Right atrium auricular region (tissue), 2 donors: Measurements from ENCODE around the gene SOCS6. TPM values are rescaled to one million over a fixed set of nuclear protein-coding genes. Genes with fewer than 3 reads are reported as not detected.

Source experiments
- DNase-seq: peaks from one replicate; pipeline ENCODE4 v3.0.0-alpha.2; 2019; ENCODE audit warnings: low spot score
- H3K27ac ChIP-seq, 2 donors: fragments of 200-600 bp; sonication (generic); 1 replicate in 1 of 2; 2 replicates in 1 of 2; pipeline ENCODE4 v1.5.1; 2016 to 2019
- H3K27me3 ChIP-seq, 2 donors: fragments of 200-600 bp; sonication (generic); one replicate each; pipeline versions ENCODE4 v1.5.1 to v1.6.0; 2017 to 2019
- H3K36me3 ChIP-seq: fragments of 200-600 bp; sonication (generic); one replicate; pipeline ENCODE4 v1.5.1; 2016
- H3K4me1 ChIP-seq, 2 donors: fragments of 200-600 bp; sonication (generic); one replicate each; pipeline versions ENCODE4 v1.5.1 to v1.6.0; 2017 to 2019
- H3K4me3 ChIP-seq, 2 donors: fragments of 200-600 bp; sonication (generic); 1 replicate in 1 of 2; 2 replicates in 1 of 2; pipeline ENCODE4 v1.5.1; 2017 to 2019; ENCODE audit warnings: mild to moderate bottlenecking in 1 of 2, moderate library complexity in 1 of 2
- H3K9me3 ChIP-seq, 2 donors: fragments of 200-600 bp; sonication (generic); one replicate each; pipeline ENCODE4 v1.5.1; 2019
- CTCF ChIP-seq, 2 donors: fragments of 200-600 bp; sonication (generic); IDR thresholded peaks; one replicate each; pipeline ENCODE4 v1.5.1; 2019; ENCODE audit warnings: antibody characterized with exemption in 2 of 2
- total RNA-seq, 2 donors: library from RNA; depleted of rRNA; stranded (reverse); fragments of >200 nt; gene quantifications; one replicate each; pipeline ENCODE4 v1.1.0, GENCODE V29; 2016

SOCS6 gene
- total RNA-seq, 2 donors from 2014 or later, result 16.2 to 18.7 TPM

GRCh38 chr18:70284976-70285620 is 3.7 kb upstream of the SOCS6 start:
- no peaks in the 10 kb centered on the region for H3K36me3 ChIP-seq
- peaks cover 0 to 2% of the 10 kb centered on the region in 2 donors for H3K9me3 ChIP-seq
- peaks cover 0 to 4% of the 10 kb centered on the region in 2 donors for H3K4me1 ChIP-seq
- H3K4me3 ChIP-seq, result no peak overlapping the region
- no peak overlapping the region for H3K27ac ChIP-seq
- TF ChIP-seq CTCF (IDR thresholded peaks at IDR 0.05), result no peak
- H3K27me3 ChIP-seq, result no peaks in the 10 kb centered on the region
- no peak for DNase-seq

- no peaks in the 10 kb centered on the region for H3K27me3 ChIP-seq
- no peak overlapping the region for H3K4me3 ChIP-seq
- no peak for TF ChIP-seq CTCF (IDR thresholded peaks at IDR 0.05)
- no peak overlapping the region for H3K27ac ChIP-seq
- H3K36me3 ChIP-seq, result no peaks in the 10 kb centered on the region
- peaks cover 0 to 28% of the 10 kb centered on the region in 2 donors for H3K4me1 ChIP-seq
- no peak for DNase-seq
- H3K9me3 ChIP-seq, result no peaks in the 10 kb centered on the region
Observed at GRCh38 chr18:70287731-70288130, 1.1 kb upstream of the SOCS6 start.

GRCh38 chr18:70288171-70288850 is 534 bp upstream of the SOCS6 start:
- Histone ChIP-seq H3K27ac (peak overlapping the region; percentile 84 to 90), H3K4me3 (peak overlapping the region; percentile 77 to 85), H3K9me3 (no peaks in the 10 kb centered on the region), H3K4me1 (peaks cover 0 to 34% of the 10 kb centered on the region in 2 donors), H3K27me3 (no peaks in the 10 kb centered on the region), H3K36me3 (no peaks in the 10 kb centered on the region)
- DNase-seq, result no peak
- no peak for TF ChIP-seq CTCF (IDR thresholded peaks at IDR 0.05)

- H3K4me1 ChIP-seq, result peaks cover 0 to 47% of the 10 kb centered on the region in 2 donors
- TF ChIP-seq CTCF (IDR thresholded peaks at IDR 0.05), result no peak
Observed at GRCh38 chr18:70289351-70290312, 787 bp downstream of the SOCS6 start.

GRCh38 chr18:70290482-70291294 is 1.8 kb downstream of the SOCS6 start:
- Histone ChIP-seq H3K4me3 (peak overlapping the region; percentile 6 to 77), H3K36me3 (no peaks in the 10 kb centered on the region), H3K4me1 (peaks cover 0 to 56% of the 10 kb centered on the region in 2 donors), H3K9me3 (no peaks in the 10 kb centered on the region), H3K27ac (peak overlapping the region; percentile 80 to 90), H3K27me3 (no peaks in the 10 kb centered on the region)
- TF ChIP-seq CTCF (IDR thresholded peaks at IDR 0.05), result no peak
- no peak for DNase-seq

More at GRCh38 chr18:70289351-70290312, 787 bp downstream of the SOCS6 start:
- Histone ChIP-seq H3K36me3 (no peaks in the 10 kb centered on the region), H3K9me3 (no peaks in the 10 kb centered on the region), H3K4me3 (peak overlapping the region; percentile 77 to 85), H3K27me3 (no peaks in the 10 kb centered on the region), H3K27ac (peak overlapping the region; percentile 84 to 90)
- no peak for DNase-seq
